Progenitor cell of endocrine pancreas (in vitro differentiated cells): ENCODE data around the gene RPRD1B. TPM values are rescaled to one million over a fixed set of nuclear protein-coding genes. Genes with fewer than 3 reads are reported as not detected.

Experiments used
- DNase-seq: peaks from one replicate; pipeline ENCODE4 v3.0.0; 2021; ENCODE audit warnings: low spot score; ENCODE audit not compliant: unreplicated experiment
- H3K27ac Mint-ChIP-seq: 2 replicates; pipeline ENCODE4 v1.8.0; 2021; ENCODE audit warnings: mild to moderate bottlenecking, moderate library complexity, mixed read lengths
- H3K27me3 Mint-ChIP-seq: 2 replicates; pipeline ENCODE4 v1.8.0; 2021; ENCODE audit warnings: mixed read lengths
- H3K36me3 Mint-ChIP-seq: 2 replicates; pipeline ENCODE4 v1.8.0; 2022; ENCODE audit warnings: mixed read lengths; ENCODE audit not compliant: insufficient read depth
- H3K4me1 Mint-ChIP-seq: 2 replicates; pipeline ENCODE4 v1.8.0; 2021; ENCODE audit warnings: low read depth, mixed read lengths
- H3K4me3 Mint-ChIP-seq: 2 replicates; pipeline ENCODE4 v1.8.0; 2021; ENCODE audit warnings: low read depth, mild to moderate bottlenecking, moderate library complexity, mixed read lengths
- H3K9me3 Mint-ChIP-seq: 2 replicates; pipeline ENCODE4 v1.8.0; 2021; ENCODE audit warnings: low read depth, mixed read lengths
- CTCF ChIP-seq: fragments of 200-600 bp; sonication (generic); IDR thresholded peaks from one replicate; pipeline ENCODE4 v1.5.0; 2021; ENCODE audit warnings: antibody characterized with exemption, mild to moderate bottlenecking; ENCODE audit not compliant: unreplicated experiment
- total RNA-seq: library from RNA; stranded (reverse); gene quantifications from 2 replicates; pipeline ENCODE4 v1.2.1, GENCODE V29; 2021

RPRD1B gene
- total RNA-seq, 1 donor from 2014 or later: 31.7 TPM

DNA sequence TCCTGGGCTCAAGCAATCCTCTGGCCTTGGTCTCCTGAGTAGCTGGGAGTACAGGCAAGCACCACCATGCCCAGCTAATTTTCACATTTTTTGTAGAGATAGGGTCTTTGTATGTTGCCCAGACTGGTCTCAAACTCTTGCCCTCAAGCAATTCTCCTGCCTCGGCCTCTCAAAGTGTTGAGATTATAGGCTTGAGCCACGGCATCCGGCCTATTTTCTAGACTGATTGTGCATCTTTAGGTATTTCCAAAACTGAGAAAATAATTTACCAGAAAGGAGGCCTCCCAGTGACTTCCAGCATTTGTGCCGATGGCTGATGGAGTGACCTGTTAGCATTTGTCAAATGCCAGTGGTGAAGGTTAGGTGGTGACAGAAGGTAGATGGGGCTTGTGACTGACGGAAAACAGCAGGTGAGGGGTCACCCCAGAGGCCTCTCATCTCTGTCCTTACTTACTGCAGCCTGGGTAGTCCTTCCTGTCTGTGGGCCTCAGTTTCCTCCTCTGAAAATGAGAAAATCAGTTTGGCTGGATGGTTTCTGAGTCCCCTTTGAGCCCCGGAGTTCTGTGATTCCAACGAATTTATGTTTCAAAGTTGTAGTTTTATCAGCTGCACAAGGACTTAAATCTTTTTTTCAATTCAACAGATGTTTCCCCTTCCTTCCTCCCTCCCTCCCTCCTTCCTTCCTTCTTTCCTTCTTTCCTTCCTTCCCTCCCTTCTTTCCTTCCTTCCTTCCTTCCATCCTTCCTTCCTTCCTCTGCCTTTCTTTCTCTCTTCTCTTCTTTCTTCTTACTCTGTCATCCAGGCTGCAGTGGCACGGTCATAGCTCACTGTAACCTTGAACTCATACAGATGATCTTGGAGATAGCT is 78.1 kb downstream of the RPRD1B start:
- no peak for TF ChIP-seq CTCF
- Mint-ChIP-seq H3K4me1 (peaks cover 5% of the 10 kb centered on the region), H3K36me3 (peaks cover 1% of the 10 kb centered on the region), H3K27me3 (no peaks in the 10 kb centered on the region), H3K27ac (no peak overlapping the region), H3K9me3 (peaks cover 1% of the 10 kb centered on the region), H3K4me3 (no peak overlapping the region)
- no peak for DNase-seq

GRCh38 chr20:38112261-38112929 is 78.8 kb downstream of the RPRD1B start:
- Mint-ChIP-seq H3K36me3 (no peaks in the 10 kb centered on the region), H3K4me1 (peaks cover 5% of the 10 kb centered on the region), H3K4me3 (no peak overlapping the region), H3K27ac (no peak overlapping the region), H3K9me3 (no peaks in the 10 kb centered on the region), H3K27me3 (no peaks in the 10 kb centered on the region)
- no peak for TF ChIP-seq CTCF
- DNase-seq: no peak

DNA sequence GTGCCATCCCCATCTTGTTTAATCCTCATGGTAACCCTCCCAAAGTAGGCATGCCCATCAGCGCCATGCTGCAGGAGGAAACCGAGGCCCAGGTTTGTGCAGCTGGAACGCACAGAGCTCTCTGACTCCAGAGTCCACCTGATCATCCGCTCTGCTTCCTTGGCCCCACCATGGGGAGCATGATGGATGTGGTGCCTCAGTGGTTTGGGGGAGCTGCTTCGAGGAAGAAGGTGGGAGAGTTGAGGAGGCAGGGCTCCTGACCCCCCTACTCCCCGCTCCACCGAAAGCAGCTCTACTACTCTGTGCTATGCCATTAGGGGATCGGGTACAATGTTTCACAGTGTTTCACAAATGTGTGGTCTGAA is 79.4 kb downstream of the RPRD1B start:
- no peaks in the 10 kb centered on the region for H3K27me3 Mint-ChIP-seq
- H3K4me1 Mint-ChIP-seq: peaks cover 5% of the 10 kb centered on the region
- TF ChIP-seq CTCF: no peak
- H3K4me3 Mint-ChIP-seq: no peak overlapping the region
- H3K9me3 Mint-ChIP-seq: no peaks in the 10 kb centered on the region
- H3K36me3 Mint-ChIP-seq: no peaks in the 10 kb centered on the region
- no peak overlapping the region for H3K27ac Mint-ChIP-seq
- DNase-seq: no peak

DNA sequence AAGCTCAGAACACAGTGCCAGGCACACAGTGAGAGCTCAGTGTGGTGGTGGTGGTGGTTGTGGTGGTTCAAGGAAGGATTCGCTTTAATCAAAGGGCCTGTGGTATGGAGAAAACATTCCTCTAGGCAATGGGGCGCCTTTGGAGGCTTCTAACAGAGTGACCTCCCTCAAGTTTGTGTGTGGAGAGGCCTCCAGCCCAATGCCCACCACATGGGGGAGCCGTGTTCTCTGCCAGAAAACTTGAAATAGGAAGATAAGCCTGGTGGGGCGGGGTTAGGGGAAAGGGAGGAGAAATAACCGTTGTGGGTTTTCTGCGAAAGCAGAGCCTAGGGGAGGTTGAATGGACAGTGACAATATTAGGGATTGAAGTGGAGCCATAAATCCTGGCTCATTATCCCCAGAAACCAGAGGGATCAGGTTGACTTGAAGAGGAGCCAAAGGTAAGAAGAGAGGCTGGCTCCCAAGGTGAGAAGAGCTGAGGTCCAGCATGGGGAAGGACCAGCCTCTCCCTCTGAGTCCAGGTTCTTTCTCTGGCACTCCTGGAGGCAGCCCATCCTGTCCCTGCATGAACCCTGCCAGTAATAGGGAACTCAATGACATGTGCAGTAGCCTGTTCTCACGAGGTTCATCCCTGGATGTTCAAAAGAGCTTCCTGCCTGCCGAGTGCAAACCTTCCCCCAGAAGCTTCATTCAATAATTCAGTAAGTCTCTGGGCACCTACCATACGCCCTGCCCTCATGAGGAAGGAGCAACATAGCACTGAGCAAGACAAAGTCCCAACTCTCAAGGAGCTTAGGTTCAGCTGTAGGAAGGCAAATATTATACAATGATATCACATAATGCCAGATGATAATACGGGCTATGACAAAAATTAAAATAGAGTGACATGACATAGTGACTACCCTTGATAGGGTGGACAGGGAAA is 80.1 kb downstream of the RPRD1B start:
- no peaks in the 10 kb centered on the region for H3K9me3 Mint-ChIP-seq
- TF ChIP-seq CTCF: peak; percentile 34
- peaks cover 5% of the 10 kb centered on the region for H3K4me1 Mint-ChIP-seq
- H3K27me3 Mint-ChIP-seq: no peaks in the 10 kb centered on the region
- no peak for DNase-seq
- no peak overlapping the region for H3K27ac Mint-ChIP-seq
- H3K36me3 Mint-ChIP-seq: no peaks in the 10 kb centered on the region
- no peak overlapping the region for H3K4me3 Mint-ChIP-seq

DNA sequence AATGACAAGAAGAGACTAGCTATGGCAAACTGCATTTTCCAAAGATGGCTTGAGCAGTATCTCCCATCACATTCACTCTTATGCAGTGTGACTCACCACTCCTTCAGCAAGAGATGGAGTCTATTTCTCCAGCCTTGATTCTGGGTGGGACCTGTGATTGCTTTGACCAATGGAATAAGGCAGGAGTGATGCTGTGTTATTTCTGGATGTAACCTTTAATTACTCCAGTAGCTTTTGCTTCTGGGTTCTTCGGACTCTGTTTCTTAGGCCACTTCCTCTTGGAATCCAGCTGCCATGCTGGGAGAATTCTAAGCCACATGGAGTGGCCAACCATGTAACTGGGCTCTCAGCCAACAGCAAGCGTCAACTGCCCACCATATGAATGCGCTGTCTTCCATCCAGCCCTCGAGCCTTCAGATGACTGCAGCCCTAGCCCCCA is 80.8 kb downstream of the RPRD1B start:
- H3K27me3 Mint-ChIP-seq: no peaks in the 10 kb centered on the region
- H3K36me3 Mint-ChIP-seq: no peaks in the 10 kb centered on the region
- H3K4me1 Mint-ChIP-seq: peaks cover 2% of the 10 kb centered on the region
- DNase-seq: no peak
- TF ChIP-seq CTCF: no peak
- H3K9me3 Mint-ChIP-seq: no peaks in the 10 kb centered on the region
- H3K4me3 Mint-ChIP-seq: no peak overlapping the region
- H3K27ac Mint-ChIP-seq: no peak overlapping the region
